Ascending aorta (tissue), 2 donors: ENCODE results near the gene NOX5. TPM values are rescaled to one million over a fixed set of nuclear protein-coding genes. Genes with fewer than 3 reads are reported as not detected.

Source experiments
- DNase-seq, 2 donors: peaks; one replicate each; pipeline ENCODE4 v3.0.0-alpha.2; 2019; ENCODE audit warnings: low spot score in 2 of 2
- H3K27ac ChIP-seq, 2 donors: fragments of 200-600 bp; sonication (generic); one replicate each; pipeline ENCODE4 v1.5.1; 2016 to 2017; ENCODE audit warnings: mild to moderate bottlenecking in 1 of 2
- H3K27me3 ChIP-seq: fragments of 200-600 bp; sonication (generic); one replicate; pipeline ENCODE4 v1.5.1; 2017
- H3K36me3 ChIP-seq, 2 donors: fragments of 200-600 bp; sonication (generic); one replicate each; pipeline ENCODE4 v1.5.1; 2016
- H3K4me1 ChIP-seq, 2 donors: fragments of 200-600 bp; sonication (generic); one replicate each; pipeline ENCODE4 v1.5.1; 2016 to 2017; ENCODE audit warnings: mild to moderate bottlenecking in 1 of 2
- H3K4me3 ChIP-seq, 2 donors: fragments of 200-600 bp; sonication (generic); one replicate each; pipeline ENCODE4 v1.5.1; 2016 to 2017; ENCODE audit warnings: mild to moderate bottlenecking in 1 of 2
- H3K9me3 ChIP-seq, 2 donors: fragments of 200-600 bp; sonication (generic); one replicate each; pipeline ENCODE4 v1.5.1; 2016
- intact Hi-C: fragments of 100-400 bp; cut with DNase I; formaldehyde crosslinking; loops from one replicate; pipeline ENCODE4 v1.15.1; 2023
- total RNA-seq: library from RNA; depleted of rRNA; stranded (reverse); fragments of >200 nt; gene quantifications from one replicate; pipeline ENCODE4 v1.1.0, GENCODE V29; 2016
- TF ChIP-seq, protein P1 (sequence below), 3 experiments: fragments of 200-600 bp in 2 of 3; fragments of 450-650 bp in 1 of 3; sonication (generic) in 2 of 3; IDR thresholded peaks; one replicate each; pipeline ENCODE4 v1.5.1; 2016 to 2019; ENCODE audit warnings: antibody characterized with exemption in 3 of 3, mild to moderate bottlenecking in 1 of 3, moderate library complexity in 1 of 3

NOX5 gene
- total RNA-seq, 1 donor from 2014 or later: 0.53 TPM

DNA sequence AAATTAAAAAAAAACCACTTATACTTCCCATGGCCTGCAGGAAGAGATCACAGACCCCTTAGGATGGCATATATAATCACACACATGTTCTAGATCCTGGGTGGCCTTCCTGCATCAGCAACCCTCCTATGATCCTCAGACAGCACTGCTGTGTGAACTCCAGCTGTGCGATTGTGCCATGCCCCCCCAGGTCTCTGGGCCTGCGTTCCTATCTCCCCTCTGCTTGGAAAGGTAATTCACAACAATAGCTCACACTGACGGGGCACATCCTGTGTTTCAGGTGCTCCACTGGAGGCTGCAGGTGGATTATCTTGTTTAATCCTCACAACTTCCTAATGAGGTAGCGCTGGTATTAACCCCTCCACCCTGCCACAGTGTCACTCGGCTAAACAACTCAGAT is 74.8 kb downstream of the NOX5 start:
- TF ChIP-seq, protein P1, sequence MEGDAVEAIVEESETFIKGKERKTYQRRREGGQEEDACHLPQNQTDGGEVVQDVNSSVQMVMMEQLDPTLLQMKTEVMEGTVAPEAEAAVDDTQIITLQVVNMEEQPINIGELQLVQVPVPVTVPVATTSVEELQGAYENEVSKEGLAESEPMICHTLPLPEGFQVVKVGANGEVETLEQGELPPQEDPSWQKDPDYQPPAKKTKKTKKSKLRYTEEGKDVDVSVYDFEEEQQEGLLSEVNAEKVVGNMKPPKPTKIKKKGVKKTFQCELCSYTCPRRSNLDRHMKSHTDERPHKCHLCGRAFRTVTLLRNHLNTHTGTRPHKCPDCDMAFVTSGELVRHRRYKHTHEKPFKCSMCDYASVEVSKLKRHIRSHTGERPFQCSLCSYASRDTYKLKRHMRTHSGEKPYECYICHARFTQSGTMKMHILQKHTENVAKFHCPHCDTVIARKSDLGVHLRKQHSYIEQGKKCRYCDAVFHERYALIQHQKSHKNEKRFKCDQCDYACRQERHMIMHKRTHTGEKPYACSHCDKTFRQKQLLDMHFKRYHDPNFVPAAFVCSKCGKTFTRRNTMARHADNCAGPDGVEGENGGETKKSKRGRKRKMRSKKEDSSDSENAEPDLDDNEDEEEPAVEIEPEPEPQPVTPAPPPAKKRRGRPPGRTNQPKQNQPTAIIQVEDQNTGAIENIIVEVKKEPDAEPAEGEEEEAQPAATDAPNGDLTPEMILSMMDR (IDR thresholded peaks at IDR 0.05): no peak
- no peaks in the 10 kb centered on the region for H3K27me3 ChIP-seq
- H3K4me3 ChIP-seq: no peak overlapping the region
- H3K4me1 ChIP-seq: no peaks in the 10 kb centered on the region
- H3K9me3 ChIP-seq: no peaks in the 10 kb centered on the region
- intact Hi-C loops: no loop called here
- H3K27ac ChIP-seq: no peak overlapping the region
- no peaks in the 10 kb centered on the region for H3K36me3 ChIP-seq
- DNase-seq: no peak

DNA sequence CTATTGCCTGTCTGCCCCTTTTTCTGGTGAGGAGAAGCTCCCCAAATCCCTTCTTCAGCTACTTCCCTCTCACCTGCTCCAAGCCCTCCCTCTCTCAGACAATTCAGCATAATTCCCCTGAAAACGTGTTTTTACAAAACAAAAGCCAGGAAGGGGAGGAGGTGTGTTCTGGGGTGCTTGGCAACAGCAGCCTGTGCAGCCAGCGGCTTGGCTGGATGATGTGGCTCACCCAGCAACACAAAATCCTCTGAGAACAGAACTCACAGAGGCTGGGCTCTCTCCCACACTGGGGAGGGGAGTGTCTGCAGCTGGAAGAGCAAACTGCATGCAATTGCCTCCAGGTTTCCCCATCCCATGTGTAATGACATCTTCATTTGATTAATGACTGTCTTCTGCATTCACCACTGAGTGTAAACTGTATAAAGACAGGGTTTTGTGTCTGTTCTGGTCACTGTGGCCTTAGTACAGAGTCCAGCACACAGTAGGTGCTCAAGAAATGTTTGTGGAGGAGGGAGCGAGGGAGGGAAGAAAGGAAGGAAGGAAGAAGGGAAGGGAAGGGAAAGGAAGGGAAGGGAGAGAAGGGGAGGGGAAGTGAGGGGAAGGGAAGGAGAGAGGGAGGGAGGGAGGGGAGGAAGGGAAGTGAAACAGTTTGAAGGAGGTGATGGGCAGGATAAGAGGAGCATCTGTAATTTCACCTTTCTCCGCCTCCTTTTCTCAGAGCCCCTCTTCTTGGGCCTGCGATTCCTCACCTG is 75.9 kb downstream of the NOX5 start:
- Histone ChIP-seq H3K4me3 (no peak overlapping the region), H3K27me3 (no peaks in the 10 kb centered on the region), H3K36me3 (no peaks in the 10 kb centered on the region), H3K9me3 (no peaks in the 10 kb centered on the region), H3K27ac (no peak overlapping the region), H3K4me1 (no peaks in the 10 kb centered on the region)
- no peak for DNase-seq
- TF ChIP-seq, protein P1 (IDR thresholded peaks at IDR 0.05): no peak
- intact Hi-C loops: no loop called here

DNA sequence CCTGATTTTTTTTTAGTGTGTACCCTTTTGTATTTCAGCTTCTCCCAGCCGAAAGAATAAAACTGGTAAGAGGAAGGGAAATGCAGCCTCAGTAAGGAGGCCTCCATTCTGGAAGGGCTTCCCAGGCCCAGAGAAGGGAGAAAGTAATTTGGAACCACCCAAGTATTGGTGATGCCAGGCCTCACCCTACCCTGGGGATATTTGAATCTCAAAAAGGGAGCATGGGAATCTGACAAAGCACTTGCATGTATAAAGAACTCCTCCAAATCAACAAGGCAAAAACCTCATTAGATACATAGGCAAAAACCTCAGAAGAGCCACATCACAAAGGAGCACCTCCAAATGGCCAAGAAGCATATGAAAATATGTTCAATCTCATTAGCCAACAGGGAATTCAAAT is 77.2 kb downstream of the NOX5 start:
- no peaks in the 10 kb centered on the region for H3K4me1 ChIP-seq
- H3K36me3 ChIP-seq: no peaks in the 10 kb centered on the region
- no peak for DNase-seq
- TF ChIP-seq, protein P1 (IDR thresholded peaks at IDR 0.05): no peak
- no peaks in the 10 kb centered on the region for H3K27me3 ChIP-seq
- H3K27ac ChIP-seq: no peak overlapping the region
- no peaks in the 10 kb centered on the region for H3K9me3 ChIP-seq
- H3K4me3 ChIP-seq: no peak overlapping the region
- intact Hi-C loops: no loop called here

DNA sequence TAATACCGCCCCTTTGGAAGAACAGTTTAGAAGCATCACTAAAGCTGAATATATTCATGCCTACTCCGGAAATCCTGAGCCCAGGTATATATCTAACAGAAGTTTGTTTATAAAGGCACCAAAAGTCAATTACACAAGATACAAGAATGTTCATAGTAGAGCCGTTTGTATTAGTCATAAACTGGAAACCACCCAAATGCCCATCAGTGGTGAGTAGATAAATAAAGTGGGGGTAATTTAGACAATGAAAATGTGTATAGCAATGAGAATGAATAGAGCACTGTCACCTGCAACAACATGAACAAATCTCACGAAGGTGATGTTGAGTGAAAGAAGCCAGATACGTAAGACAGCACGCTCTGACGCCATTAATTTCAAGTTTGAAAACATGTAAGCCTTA is 77.7 kb downstream of the NOX5 start:
- Histone ChIP-seq H3K4me3 (no peak overlapping the region), H3K36me3 (no peaks in the 10 kb centered on the region), H3K27me3 (no peaks in the 10 kb centered on the region), H3K9me3 (no peaks in the 10 kb centered on the region), H3K4me1 (no peaks in the 10 kb centered on the region), H3K27ac (no peak overlapping the region)
- TF ChIP-seq, protein P1 (IDR thresholded peaks at IDR 0.05): no peak
- no peak for DNase-seq
- intact Hi-C loops: no loop called here

DNA sequence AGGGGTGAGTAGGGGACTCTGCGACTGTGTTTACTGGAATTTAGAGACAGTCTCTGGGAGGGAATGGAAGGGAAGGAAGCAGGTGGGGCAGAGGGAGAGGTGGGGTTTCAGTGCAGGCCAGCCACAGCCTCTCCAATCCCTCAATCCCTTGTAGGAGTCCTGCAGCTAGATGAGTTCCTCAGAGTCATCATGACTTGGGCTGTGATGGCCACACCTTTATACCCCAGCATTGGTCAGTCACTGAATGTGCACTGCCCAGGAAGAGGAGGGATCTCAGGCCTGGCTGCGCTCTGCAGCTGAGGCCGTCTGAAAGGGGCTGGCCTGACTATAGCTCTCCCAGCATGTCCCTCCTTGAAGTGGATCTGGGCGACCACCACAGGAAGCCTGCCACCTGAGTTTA is 78.6 kb downstream of the NOX5 start:
- no peaks in the 10 kb centered on the region for H3K9me3 ChIP-seq
- no peak overlapping the region for H3K27ac ChIP-seq
- intact Hi-C loops: no loop called here
- no peak overlapping the region for H3K4me3 ChIP-seq
- no peak for DNase-seq
- no peaks in the 10 kb centered on the region for H3K4me1 ChIP-seq
- no peaks in the 10 kb centered on the region for H3K36me3 ChIP-seq
- H3K27me3 ChIP-seq: no peaks in the 10 kb centered on the region
- TF ChIP-seq, protein P1 (IDR thresholded peaks at IDR 0.05): no peak

DNA sequence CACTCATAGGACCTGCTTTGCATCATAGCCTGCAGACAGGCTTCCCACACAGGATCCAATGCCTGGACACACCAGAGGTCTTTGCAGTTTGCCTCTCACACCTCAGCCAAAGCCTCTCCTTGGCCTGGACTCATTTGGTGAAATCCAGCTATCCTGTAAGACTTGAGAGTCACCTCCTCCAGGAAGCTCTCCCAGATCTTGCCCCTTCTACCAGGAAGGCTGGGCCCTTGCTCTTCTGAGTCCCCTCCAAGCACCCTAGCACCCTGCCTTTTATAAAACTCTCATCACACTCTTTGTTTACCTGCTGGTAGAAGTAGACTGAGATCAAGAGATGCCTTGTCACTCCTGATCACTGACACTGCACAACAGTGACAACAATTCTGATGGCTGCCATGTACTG is 79.1 kb downstream of the NOX5 start:
- H3K4me1 ChIP-seq: no peaks in the 10 kb centered on the region
- H3K4me3 ChIP-seq: no peak overlapping the region
- H3K36me3 ChIP-seq: no peaks in the 10 kb centered on the region
- TF ChIP-seq, protein P1 (IDR thresholded peaks at IDR 0.05): no peak
- H3K27me3 ChIP-seq: no peaks in the 10 kb centered on the region
- no peaks in the 10 kb centered on the region for H3K9me3 ChIP-seq
- intact Hi-C loops: no loop called here
- no peak overlapping the region for H3K27ac ChIP-seq
- no peak for DNase-seq
